DOHH2 (cell line): ENCODE measurements around the gene IRS1.

Source experiments
- H3F3A ChIP-seq: fragments of 200-600 bp; sonication (generic), shearing (Covaris generic); 2 replicates; pipeline ENCODE4 v1.6.0; 2016; ENCODE audit warnings: antibody characterized with exemption, mild to moderate bottlenecking; ENCODE audit not compliant: control insufficient read depth, insufficient read depth
- H3K27ac ChIP-seq: fragments of 200-600 bp; sonication (generic); 2 replicates; pipeline ENCODE4 v1.5.1; 2014; ENCODE audit warnings: low read depth, mild to moderate bottlenecking, low read length, moderate library complexity
- H3K27me3 ChIP-seq: fragments of 200-600 bp; sonication (generic); 2 replicates; pipeline ENCODE4 v1.6.1; 2014; ENCODE audit warnings: mild to moderate bottlenecking, low read length, mixed read lengths; ENCODE audit not compliant: control insufficient read depth
- H3K36me3 ChIP-seq: fragments of 200-600 bp; sonication (generic); 2 replicates; pipeline ENCODE4 v1.6.1; 2014; ENCODE audit warnings: mild to moderate bottlenecking, low read length, moderate library complexity, mixed read lengths; ENCODE audit not compliant: control insufficient read depth
- H3K4me1 ChIP-seq: fragments of 200-600 bp; sonication (generic); 2 replicates; pipeline ENCODE4 v1.6.1; 2014; ENCODE audit warnings: mild to moderate bottlenecking, low read length, mixed read lengths; ENCODE audit not compliant: control insufficient read depth
- H3K4me2 ChIP-seq: fragments of 200-600 bp; sonication (generic); 2 replicates; pipeline ENCODE4 v1.6.0; 2014; ENCODE audit warnings: mild to moderate bottlenecking, low read length, moderate library complexity
- H3K4me3 ChIP-seq: fragments of 200-600 bp; sonication (generic); 2 replicates; pipeline ENCODE4 v1.5.1; 2014; ENCODE audit warnings: mild to moderate bottlenecking, low read length, mixed read lengths
- H3K79me2 ChIP-seq: fragments of 200-600 bp; sonication (generic); 2 replicates; pipeline ENCODE4 v1.6.1; 2014; ENCODE audit warnings: mild to moderate bottlenecking, low read length, mixed read lengths; ENCODE audit not compliant: control insufficient read depth
- H3K9me2 ChIP-seq: fragments of 200-600 bp; sonication (generic); replicated peaks from 2 replicates; pipeline ENCODE4 v1.6.1; 2014; ENCODE audit warnings: mild to moderate bottlenecking, low read length, mixed read lengths; ENCODE audit not compliant: control insufficient read depth
- H3K9me3 ChIP-seq: fragments of 200-600 bp; sonication (generic); 2 replicates; pipeline ENCODE4 v1.6.1; 2014; ENCODE audit warnings: antibody characterized with exemption, low read length, mixed read lengths; ENCODE audit not compliant: control insufficient read depth, insufficient read depth
- H4K20me1 ChIP-seq: fragments of 200-600 bp; sonication (generic); 2 replicates; pipeline ENCODE4 v1.6.0; 2014; ENCODE audit warnings: low read depth, mild to moderate bottlenecking, antibody characterized with exemption, low read length, moderate library complexity; ENCODE audit not compliant: control insufficient read depth, insufficient read depth
- CTCF ChIP-seq: fragments of 200-600 bp; sonication (generic); IDR thresholded peaks from one replicate; pipeline ENCODE4 v1.5.1; 2014; ENCODE audit warnings: antibody characterized with exemption, mild to moderate bottlenecking, low read depth, low read length; ENCODE audit not compliant: poor library complexity, severe bottlenecking
- EZH2phosphoT487 ChIP-seq: fragments of 200-600 bp; sonication (generic); IDR thresholded peaks from 2 replicates; pipeline ENCODE4 v1.6.1; 2017; ENCODE audit warnings: borderline replicate concordance, mild to moderate bottlenecking, antibody characterized with exemption, low read length, moderate library complexity, mixed read lengths

IRS1 gene

GRCh38 chr2:226800941-226801784 is 1.5 kb upstream of the IRS1 start:
- Histone ChIP-seq H3F3A (peaks cover 10% of the 10 kb centered on the region), H3K9me3 (no peaks in the 10 kb centered on the region), H3K36me3 (peaks cover 26% of the 10 kb centered on the region), H3K9me2 (no peaks in the 10 kb centered on the region), H3K4me3 (peak overlapping the region; percentile 92), H3K4me2 (peak overlapping the region; percentile 95), H3K4me1 (peaks cover 37% of the 10 kb centered on the region), H3K27ac (peak overlapping the region; percentile 77), H3K79me2 (peaks cover 33% of the 10 kb centered on the region), H4K20me1 (0 out of 2 replicates have a peak, but pooled peaks cover 4% of the 10 kb centered on the region), H3K27me3 (peaks cover 2% of the 10 kb centered on the region; the same call in 1 of the 2 replicates)
- TF ChIP-seq EZH2phosphoT487 = no peak
- no peak for TF ChIP-seq CTCF

GRCh38 chr2:226799976-226800940 is 638 bp upstream of the IRS1 start:
- TF ChIP-seq CTCF = peak; percentile 41
- no peak for TF ChIP-seq EZH2phosphoT487
- Histone ChIP-seq H3F3A (peaks cover 10% of the 10 kb centered on the region), H3K9me2 (no peaks in the 10 kb centered on the region), H3K4me1 (peaks cover 46% of the 10 kb centered on the region), H3K4me3 (peak overlapping the region; percentile 92), H4K20me1 (0 out of 2 replicates have a peak, but pooled peaks cover 4% of the 10 kb centered on the region), H3K27ac (peak overlapping the region; percentile 77), H3K27me3 (peaks cover 2% of the 10 kb centered on the region; the same call in 1 of the 2 replicates), H3K36me3 (peaks cover 35% of the 10 kb centered on the region), H3K79me2 (peaks cover 42% of the 10 kb centered on the region), H3K9me3 (no peaks in the 10 kb centered on the region), H3K4me2 (peak overlapping the region; percentile 95)

GRCh38 chr2:226798422-226799210 is 1.0 kb downstream of the IRS1 start:
- peaks cover 59% of the 10 kb centered on the region for H3K79me2 ChIP-seq
- H3K27ac ChIP-seq = peak overlapping the region; percentile 77
- H3K4me1 ChIP-seq = peaks cover 61% of the 10 kb centered on the region
- no peaks in the 10 kb centered on the region for H3K9me2 ChIP-seq
- 0 out of 2 replicates have a peak, but pooled peaks cover 4% of the 10 kb centered on the region for H4K20me1 ChIP-seq
- H3F3A ChIP-seq = peaks cover 15% of the 10 kb centered on the region
- no peaks in the 10 kb centered on the region for H3K27me3 ChIP-seq
- peak overlapping the region; percentile 92 for H3K4me2 ChIP-seq
- H3K9me3 ChIP-seq = no peaks in the 10 kb centered on the region
- H3K4me3 ChIP-seq = peak overlapping the region; percentile 92
- H3K36me3 ChIP-seq = peaks cover 48% of the 10 kb centered on the region
- no peak for TF ChIP-seq EZH2phosphoT487
- peak; percentile 74 for TF ChIP-seq CTCF
